CD14-positive monocyte (primary cell): Measurements from ENCODE around the gene EEFSEC. TPM values are rescaled to one million over a fixed set of nuclear protein-coding genes. Genes with fewer than 3 reads are reported as not detected.

ENCODE experiments used
- DNase-seq, 3 donors: peaks; one replicate each; pipeline ENCODE4 v3.0.0-alpha.2; 2011 to 2022
- H2AFZ ChIP-seq: 2 replicates; pipeline ENCODE4 v1.6.0; 2012; ENCODE audit warnings: mild to moderate bottlenecking, low read depth, low read length, inconsistent platforms; ENCODE audit not compliant: insufficient read depth, poor library complexity, severe bottlenecking
- H3K27ac ChIP-seq, 2 donors: 1 replicate in 1 of 2; 2 replicates in 1 of 2; pipeline ENCODE4 v1.5.1; 2012 to 2013; ENCODE audit warnings: low read length in 2 of 2, control low read depth in 1 of 2, inconsistent platforms in 1 of 2, low read depth in 1 of 2, mild to moderate bottlenecking in 1 of 2
- H3K27me3 ChIP-seq, 2 donors: one replicate each; pipeline versions ENCODE4 v1.6.0 to v1.6.1; 2011 to 2013; ENCODE audit warnings: low read length in 2 of 2; ENCODE audit not compliant: control insufficient read depth in 2 of 2, insufficient read depth in 2 of 2
- H3K36me3 ChIP-seq, 2 donors: replicated peaks in 1 of 2; 1 replicate in 1 of 2; 2 replicates in 1 of 2; pipeline versions ENCODE4 v1.5.1 to v1.6.1; 2012 to 2013; ENCODE audit warnings: low read length in 2 of 2, control low read depth in 1 of 2, inconsistent platforms in 1 of 2, mild to moderate bottlenecking in 1 of 2; ENCODE audit not compliant: insufficient read depth in 2 of 2, control insufficient read depth in 1 of 2
- H3K4me1 ChIP-seq, 2 donors: 1 replicate in 1 of 2; 2 replicates in 1 of 2; pipeline versions ENCODE4 v1.5.1 to v1.6.1; 2012 to 2013; ENCODE audit warnings: low read length in 2 of 2, control low read depth in 1 of 2, inconsistent platforms in 1 of 2, mild to moderate bottlenecking in 1 of 2, moderate library complexity in 1 of 2; ENCODE audit not compliant: insufficient read depth in 2 of 2, control insufficient read depth in 1 of 2
- H3K4me2 ChIP-seq: replicated peaks from 2 replicates; pipeline ENCODE3; 2012; ENCODE audit warnings: low read length, moderate library complexity, mild to moderate bottlenecking; ENCODE audit not compliant: poor library complexity, severe bottlenecking; ENCODE audit errors: extremely low read depth
- H3K4me3 ChIP-seq, 3 experiments: fragments of 200-600 bp in 1 of 3; sonication (generic) in 1 of 3; replicated peaks in 1 of 3; 1 replicate in 2 of 3; 2 replicates in 1 of 3; pipeline ENCODE4 v1.5.1; 2011 to 2013; ENCODE audit warnings: low read length in 3 of 3, mild to moderate bottlenecking in 3 of 3, control low read depth in 2 of 3, low read depth in 2 of 3, inconsistent platforms in 1 of 3, moderate library complexity in 1 of 3
- H3K79me2 ChIP-seq: 2 replicates; pipeline ENCODE4 v1.6.0; 2012; ENCODE audit warnings: mild to moderate bottlenecking, control low read depth, inconsistent platforms, low read length, moderate library complexity; ENCODE audit not compliant: insufficient read depth
- H3K9ac ChIP-seq: 2 replicates; pipeline ENCODE4 v1.6.0; 2017; ENCODE audit warnings: low read length, mild to moderate bottlenecking; ENCODE audit not compliant: insufficient read depth, poor library complexity, severe bottlenecking
- H3K9me3 ChIP-seq, 2 donors: replicated peaks in 1 of 2; 1 replicate in 1 of 2; 2 replicates in 1 of 2; pipeline versions ENCODE4 v1.5.1 to v1.6.1; 2012 to 2013; ENCODE audit warnings: low read length in 2 of 2, control low read depth in 1 of 2; ENCODE audit not compliant: control insufficient read depth in 1 of 2, insufficient read depth in 1 of 2
- H4K20me1 ChIP-seq: 2 replicates; pipeline ENCODE4 v1.6.0; 2012; ENCODE audit warnings: mild to moderate bottlenecking, low read length, control low read depth, moderate library complexity; ENCODE audit not compliant: insufficient read depth
- H3K27ac Mint-ChIP-seq, 7 donors: one replicate each; pipeline ENCODE4 v1.8.0; 2020; ENCODE audit warnings: mild to moderate bottlenecking in 7 of 7, mixed read lengths in 7 of 7, moderate library complexity in 6 of 7, inconsistent platforms in 2 of 7
- H3K27me3 Mint-ChIP-seq, 3 donors: one replicate each; pipeline ENCODE4 v1.8.0; 2021 to 2022; ENCODE audit warnings: low read depth in 3 of 3, mild to moderate bottlenecking in 3 of 3, mixed read lengths in 3 of 3, moderate library complexity in 3 of 3, inconsistent platforms in 1 of 3
- H3K36me3 Mint-ChIP-seq, 2 donors: one replicate each; pipeline ENCODE4 v1.8.0; 2020; ENCODE audit warnings: mixed read lengths in 2 of 2, inconsistent platforms in 1 of 2, mild to moderate bottlenecking in 1 of 2
- H3K4me1 Mint-ChIP-seq: one replicate; pipeline ENCODE4 v1.8.0; 2020; ENCODE audit warnings: mild to moderate bottlenecking, mixed read lengths
- H3K4me3 Mint-ChIP-seq, 2 donors: one replicate each; pipeline ENCODE4 v1.8.0; 2020; ENCODE audit warnings: mild to moderate bottlenecking in 2 of 2, mixed read lengths in 2 of 2, moderate library complexity in 1 of 2
- H3K9me3 Mint-ChIP-seq, 7 donors: one replicate each; pipeline ENCODE4 v1.8.0; 2020 to 2022; ENCODE audit warnings: mixed read lengths in 7 of 7, mild to moderate bottlenecking in 6 of 7, moderate library complexity in 6 of 7, inconsistent platforms in 2 of 7
- CTCF ChIP-seq: fragments of 200-600 bp; IDR thresholded peaks from one replicate; pipeline ENCODE4 v1.8.0; 2022; ENCODE audit warnings: antibody characterized with exemption, mild to moderate bottlenecking
- WGBS: methylation state at CpG from one replicate; pipeline ENCODE4 v1.1.5; 2013; ENCODE audit warnings: missing lambda C conversion rate; ENCODE audit not compliant: insufficient coverage; 5-methylcytosine and 5-hydroxymethylcytosine counted together
- intact Hi-C, 2 donors: fragments of 100-400 bp; cut with micrococcal nuclease; formaldehyde crosslinking; loops; one replicate each; pipeline versions ENCODE4 v1.15.0 to v1.15.1; 2023
- polyA plus RNA-seq, 3 donors: library from polyadenylated mRNA; depleted of rRNA in 1 of 3; unstranded in 2 of 3; stranded (reverse) in 1 of 3; fragments of 300-500 nt in 2 of 3; fragments of >200 nt in 1 of 3; fragmentation: Illumina TruSeq in 2 of 3; gene quantifications; 1 replicate in 2 of 3; 2 replicates in 1 of 3; pipeline ENCODE4 v1.2.3, GENCODE V29; 2012 to 2021

EEFSEC gene
- polyA plus RNA-seq, 3 donors = 13.3 to 14.9 (median 14.9) TPM

DNA sequence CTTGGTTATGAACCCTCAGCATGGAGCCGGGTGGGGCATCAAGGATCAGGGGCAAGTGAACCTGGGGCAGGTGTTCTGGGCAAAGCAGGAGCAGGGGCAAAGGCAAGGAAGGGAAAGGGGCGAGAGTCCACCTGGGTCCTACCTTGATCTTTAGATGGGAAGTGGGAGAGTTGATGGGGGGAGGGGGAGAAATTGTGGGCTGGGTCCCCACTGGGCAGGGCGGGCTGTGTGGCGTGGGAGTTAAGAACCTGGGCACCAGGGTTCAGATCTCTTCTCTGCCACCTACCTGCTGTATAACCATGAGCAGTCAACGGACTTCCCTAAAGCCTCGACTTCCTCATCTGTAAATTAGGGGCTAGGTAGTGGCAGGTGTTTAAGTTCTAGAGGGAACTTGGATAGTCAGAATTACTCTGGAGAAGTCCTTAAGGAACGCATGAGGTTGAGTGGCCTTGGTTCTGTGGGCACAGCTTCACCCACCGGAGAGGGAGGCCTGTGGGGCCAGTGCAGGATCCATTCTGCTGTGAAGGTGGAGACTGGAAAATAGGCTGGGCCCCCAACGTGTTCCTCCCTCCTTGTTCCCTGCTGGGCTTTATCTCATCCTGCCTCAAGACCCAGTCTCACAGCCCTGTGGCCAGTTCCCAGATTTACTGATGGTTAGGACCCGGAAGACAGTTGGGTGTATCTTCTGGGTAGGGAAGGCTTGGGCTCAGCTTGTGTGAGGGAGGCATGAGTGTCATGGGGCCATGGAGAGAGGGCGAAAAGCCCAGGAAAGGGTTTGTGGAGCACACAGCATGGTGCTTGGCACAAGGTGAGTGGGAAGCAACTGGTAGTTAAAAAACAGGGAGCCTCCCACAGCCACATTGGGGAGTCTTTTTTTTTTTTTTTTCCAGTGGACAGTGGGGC is 90.6 kb downstream of the EEFSEC start:
- intact Hi-C loops = no loop called here
- no peak for TF ChIP-seq CTCF
- Histone ChIP-seq H3K4me3 (no peak overlapping the region), H3K27ac (peak overlapping the region in 1 of 2 donors; percentile 71), H4K20me1 (peaks cover 17% of the 10 kb centered on the region), H3K9ac (no peak overlapping the region), H3K9me3 (no peaks in the 10 kb centered on the region), H3K4me1 (peaks cover 6 to 11% of the 10 kb centered on the region in 2 donors), H3K79me2 (no peaks in the 10 kb centered on the region), H2AFZ (no peak overlapping the region), H3K4me2 (no peak overlapping the region), H3K36me3 (peaks cover 21 to 24% of the 10 kb centered on the region in 2 donors), H3K27me3 (no peaks in the 10 kb centered on the region)
- no peak overlapping the region for H3K4me3 Mint-ChIP-seq
- peak overlapping the region in 6 of 7 donors; percentile 10 to 58 (median 48) for H3K27ac Mint-ChIP-seq
- no peaks in the 10 kb centered on the region for H3K9me3 Mint-ChIP-seq
- 76% methylated on average over 5 of the region's 11 CpGs for WGBS
- H3K27me3 Mint-ChIP-seq = no peaks in the 10 kb centered on the region
- peaks cover 18% of the 10 kb centered on the region for H3K4me1 Mint-ChIP-seq
- peaks cover 28 to 32% of the 10 kb centered on the region in 2 donors for H3K36me3 Mint-ChIP-seq
- DNase-seq = no peak

- H3K27ac Mint-ChIP-seq = no peak overlapping the region
- Histone ChIP-seq H3K79me2 (no peaks in the 10 kb centered on the region), H3K4me2 (no peak overlapping the region), H3K36me3 (peaks cover 21 to 27% of the 10 kb centered on the region in 2 donors), H3K4me3 (no peak overlapping the region), H3K4me1 (peaks cover 6 to 11% of the 10 kb centered on the region in 2 donors), H4K20me1 (peaks cover 4% of the 10 kb centered on the region), H3K27me3 (no peaks in the 10 kb centered on the region), H3K9me3 (no peaks in the 10 kb centered on the region), H3K9ac (no peak overlapping the region), H3K27ac (no peak overlapping the region), H2AFZ (no peak overlapping the region)
- peaks cover 42 to 45% of the 10 kb centered on the region in 2 donors for H3K36me3 Mint-ChIP-seq
- 93% methylated on average over 3 of the region's 5 CpGs for WGBS
- no peak overlapping the region for H3K4me3 Mint-ChIP-seq
- H3K9me3 Mint-ChIP-seq = peaks cover 0 to 3% (median 0%) of the 10 kb centered on the region in 7 donors
- no peaks in the 10 kb centered on the region for H3K27me3 Mint-ChIP-seq
- peaks cover 11% of the 10 kb centered on the region for H3K4me1 Mint-ChIP-seq
- intact Hi-C loops = no loop called here
- DNase-seq = no peak
- no peak for TF ChIP-seq CTCF
These were observed 92.2 kb downstream of the EEFSEC start for GRCh38 chr3:128245460-128245859.
